Endothelial cell of umbilical vein (primary cell): ENCODE measurements around the gene LDB3. TPM values are rescaled to one million over a fixed set of nuclear protein-coding genes. Genes with fewer than 3 reads are reported as not detected.

Experiments used
- BruUV-seq: library from RNA; stranded (reverse); fragments of 400-500 nt; replicated peaks from 2 replicates; lab custom pipeline; 2021; lab: Mats Ljungman, UMichigan
- CTCF ChIA-PET: fragments of 300-600, 350-600 bp; sonication (Branson Sonifier 250); formaldehyde crosslinking; loops from one replicate; lab custom pipeline; 2021; ENCODE audit warnings: antibody characterized with exemption, inconsistent platforms; lab: Charles Lee
- POLR2A ChIA-PET: fragments of 300-600, 350-600 bp; sonication (Branson Sonifier 250); formaldehyde crosslinking; loops from one replicate; lab custom pipeline; 2021; ENCODE audit warnings: antibody characterized with exemption, inconsistent platforms; lab: Charles Lee
- DNase-seq: peaks from one replicate; pipeline ENCODE4 v3.0.0-alpha.2; 2011; ENCODE audit warnings: low read depth, low spot score
- FAIRE-seq: peaks from 2 replicates; lab custom pipeline; 2011; peaks lifted over from hg19 to GRCh38; lab: Jason Lieb, UNC
- H2AFZ ChIP-seq: 2 replicates; pipeline ENCODE4 v1.6.0; 2012; ENCODE audit warnings: low read depth, low read length, control low read depth, inconsistent platforms
- H3K27ac ChIP-seq: 2 replicates; pipeline ENCODE4 v1.5.1; 2011; ENCODE audit warnings: low read depth, mild to moderate bottlenecking, control low read depth, low read length, moderate library complexity; ENCODE audit not compliant: insufficient read depth
- H3K27me3 ChIP-seq, 2 experiments: 2 replicates each; pipeline versions ENCODE4 v1.6.0 to v1.6.1; 2011; ENCODE audit warnings: low read length in 2 of 2, mixed read lengths in 1 of 2; ENCODE audit not compliant: control insufficient read depth in 2 of 2, insufficient read depth in 2 of 2
- H3K36me3 ChIP-seq, 2 experiments: 2 replicates in 1 of 2; 3 replicates in 1 of 2; pipeline ENCODE4 v1.5.1; 2011; ENCODE audit warnings: low read length in 2 of 2, mild to moderate bottlenecking in 1 of 2, moderate library complexity in 1 of 2; ENCODE audit not compliant: control insufficient read depth in 2 of 2, insufficient read depth in 2 of 2; ENCODE audit errors: extremely low read depth in 1 of 2
- H3K4me1 ChIP-seq: 3 replicates; pipeline ENCODE4 v1.5.1; 2011; ENCODE audit warnings: mild to moderate bottlenecking, low read length; ENCODE audit not compliant: control insufficient read depth, insufficient read depth; ENCODE audit errors: extremely low read depth
- H3K4me2 ChIP-seq: 2 replicates; pipeline ENCODE4 v1.6.1; 2011; ENCODE audit warnings: low read length, control low read depth, mixed read lengths; ENCODE audit not compliant: insufficient read depth
- H3K4me3 ChIP-seq, 3 experiments: fragments of 200-600 bp in 1 of 3; sonication (generic), shearing (Covaris generic) in 1 of 3; replicated peaks in 1 of 3; 2 replicates each; pipeline ENCODE4 v1.5.1; 2011 to 2016; ENCODE audit warnings: control low read depth in 3 of 3, low read length in 3 of 3, mild to moderate bottlenecking in 2 of 3, inconsistent platforms in 1 of 3, low read depth in 1 of 3, moderate library complexity in 1 of 3; ENCODE audit not compliant: insufficient read depth in 1 of 3
- H3K79me2 ChIP-seq: 2 replicates; pipeline ENCODE4 v1.6.0; 2012; ENCODE audit warnings: low read length, inconsistent platforms; ENCODE audit not compliant: control insufficient read depth, insufficient read depth
- H3K9ac ChIP-seq: replicated peaks from 2 replicates; pipeline ENCODE3; 2011; ENCODE audit warnings: low read length, control low read depth; ENCODE audit not compliant: insufficient read depth; ENCODE audit errors: extremely low read depth
- H3K9me1 ChIP-seq: replicated peaks from 3 replicates; pipeline ENCODE4 v1.6.0; 2011; ENCODE audit warnings: mild to moderate bottlenecking, low read length; ENCODE audit not compliant: control insufficient read depth, insufficient read depth; ENCODE audit errors: extremely low read depth
- H3K9me3 ChIP-seq: replicated peaks from 2 replicates; pipeline ENCODE4 v1.5.1; 2012; ENCODE audit warnings: low read length, inconsistent platforms; ENCODE audit not compliant: control insufficient read depth, insufficient read depth
- H4K20me1 ChIP-seq: replicated peaks from 2 replicates; pipeline ENCODE3; 2011; ENCODE audit warnings: mild to moderate bottlenecking, low read length; ENCODE audit not compliant: control insufficient read depth, insufficient read depth; ENCODE audit errors: extremely low read depth
- CTCF ChIP-seq, 2 donors: IDR thresholded peaks; 1 replicate in 1 of 2; 2 replicates in 1 of 2; pipeline ENCODE4 v1.5.1; 2011; ENCODE audit warnings: low read length in 2 of 2, mild to moderate bottlenecking in 2 of 2, moderate library complexity in 2 of 2, control low read depth in 1 of 2, inconsistent platforms in 1 of 2, low read depth in 1 of 2; ENCODE audit not compliant: insufficient read depth in 1 of 2; ENCODE audit errors: extremely low read depth in 1 of 2
- EZH2 ChIP-seq: IDR thresholded peaks from 2 replicates; pipeline ENCODE4 v1.6.1; 2012; ENCODE audit warnings: borderline replicate concordance, low read depth, mild to moderate bottlenecking, moderate library complexity, low read length, inconsistent platforms; ENCODE audit not compliant: severe bottlenecking
- FOS ChIP-seq: IDR thresholded peaks from 2 replicates; pipeline ENCODE4 v1.6.1; 2011; ENCODE audit warnings: mild to moderate bottlenecking, low read length, moderate library complexity, borderline replicate concordance; ENCODE audit not compliant: insufficient read depth
- GATA2 ChIP-seq: IDR thresholded peaks from 2 replicates; pipeline ENCODE4 v1.7.0; 2011; ENCODE audit warnings: low read depth, mild to moderate bottlenecking, moderate library complexity, mixed read lengths, low read length; ENCODE audit not compliant: insufficient read length, insufficient read depth
- JUN ChIP-seq: IDR thresholded peaks from 2 replicates; pipeline ENCODE4 v1.6.1; 2011; ENCODE audit warnings: borderline replicate concordance, low read depth; ENCODE audit not compliant: insufficient read length, insufficient read depth
- MAX ChIP-seq: IDR thresholded peaks from 2 replicates; pipeline ENCODE4 v1.6.1; 2011; ENCODE audit not compliant: insufficient read depth, insufficient read length
- MYC ChIP-seq: IDR thresholded peaks from one replicate; pipeline ENCODE4 v1.6.1; 2011; ENCODE audit warnings: mild to moderate bottlenecking, low read depth, low read length
- POLR2A ChIP-seq: IDR thresholded peaks from 2 replicates; pipeline ENCODE4 v1.6.1; 2012; ENCODE audit warnings: low read depth, mild to moderate bottlenecking, control low read depth, low read length
- POLR2AphosphoS5 ChIP-seq: IDR thresholded peaks from 2 replicates; pipeline ENCODE4 v1.6.1; 2012; ENCODE audit warnings: low read depth, mild to moderate bottlenecking, control low read depth, low read length, moderate library complexity; ENCODE audit not compliant: insufficient read depth
- dilution Hi-C: fragments of 300-500 bp; cut with MboI; formaldehyde crosslinking; loops from one replicate; pipeline ENCODE4 v1.15.0; 2019; ENCODE audit warnings: low sequenced_read_pairs; ENCODE audit not compliant: extremely low pct_ligation_motif_present
- intact Hi-C: fragments of 100-400 bp; cut with micrococcal nuclease; formaldehyde crosslinking; loops from one replicate; pipeline ENCODE4 v1.10.0; 2022
- polyA plus RNA-seq, 4 experiments: library from polyadenylated mRNA; depleted of rRNA in 3 of 4; stranded (reverse) in 3 of 4; unstranded in 1 of 4; fragments of >200 nt; gene quantifications; 2 replicates each; pipeline versions ENCODE4 v1.2.1 to v1.2.3, GENCODE V29; 2011 to 2012; ENCODE audit warnings: missing spikeins in 1 of 4
- total RNA-seq: library from RNA; stranded (reverse); gene quantifications from 2 replicates; pipeline ENCODE4 v1.2.3, GENCODE V29; 2021

The LDB3 gene
- total and polyA plus RNA-seq, 2 donors (not counting 3 experiments of a cell fraction or from before 2014, with no cell fraction given) = not detected

- no peaks in the 10 kb centered on the region for H3K36me3 ChIP-seq
- dilution Hi-C loops (no loop called here), intact Hi-C loops (no loop called here)
- H3K4me2 ChIP-seq = no peak overlapping the region
- H3K4me1 ChIP-seq = no peaks in the 10 kb centered on the region
- H4K20me1 ChIP-seq = no peaks in the 10 kb centered on the region
- no peak overlapping the region for H3K9ac ChIP-seq
- TF ChIP-seq GATA2 = no peak
- TF ChIP-seq MAX = no peak
- TF ChIP-seq POLR2AphosphoS5 = no peak
- no peak for TF ChIP-seq EZH2
- TF ChIP-seq CTCF (IDR thresholded peaks at IDR 0.05; ENCODE audit: extremely low read depth in 1 of 2, insufficient read depth in 1 of 2, low read depth in 1 of 2, low read length in 2 of 2) = no peak
- TF ChIP-seq POLR2A = no peak
- TF ChIP-seq JUN = no peak
- TF ChIP-seq MYC = no peak
- TF ChIP-seq FOS = no peak
- BruUV-seq = no TSS peak
- no peaks in the 10 kb centered on the region for H3K9me3 ChIP-seq
- no peaks in the 10 kb centered on the region for H3K9me1 ChIP-seq
- H3K27me3 ChIP-seq = no peaks in the 10 kb centered on the region
- no peak overlapping the region for H3K27ac ChIP-seq
- H3K4me3 ChIP-seq = no peak overlapping the region
- FAIRE-seq = no peak
- no peak for DNase-seq
- ChIA-PET CTCF (no interaction called here), POLR2A (no interaction called here)
- no peaks in the 10 kb centered on the region for H3K79me2 ChIP-seq
- H2AFZ ChIP-seq = no peak overlapping the region
These were observed 18.2 kb upstream of the LDB3 start for GRCh38 chr10:86650151-86650550.
